Measurements from ENCODE around the gene KRT24. TPM values are rescaled to one million over a fixed set of nuclear protein-coding genes. Genes with fewer than 3 reads are reported as not detected.

Gene KRT24
- polyA plus RNA-seq, 1 experiment: not detected

DNA sequence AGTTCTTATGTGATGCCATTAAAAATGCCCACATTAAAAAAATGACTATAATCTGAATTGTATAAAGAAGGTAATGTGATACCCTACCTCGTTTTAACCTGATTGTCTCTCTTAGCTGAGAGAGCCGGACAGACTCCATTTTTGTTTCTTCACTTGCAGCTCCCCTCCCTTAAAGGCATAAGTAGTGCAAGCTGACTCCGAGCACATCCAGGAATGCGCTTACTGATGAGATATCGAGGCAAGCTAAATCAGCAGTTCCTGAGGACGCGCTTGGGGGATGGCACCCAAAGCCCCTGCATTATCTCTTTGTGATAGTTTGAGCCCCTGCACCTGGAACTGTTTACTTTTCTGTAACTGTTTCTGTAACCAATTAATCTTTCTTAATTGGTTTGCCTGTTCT is 6.3 kb downstream of the KRT24 start:
- CTCF ChIA-PET: interaction anchor here (0.9 to 1.9 kb wide), 2 partner anchors 951 to 968 kb away, joined by 3 to 4 read pairs; no protein-coding TSS in a partner anchor
- Histone ChIP-seq H3K27me3 (ENCODE audit: control insufficient read depth, insufficient read depth, low read length) (peaks cover 15% of the 10 kb centered on the region), H3K4me3 (ENCODE audit: low read depth, low read length) (no peak overlapping the region), H3K36me3 (ENCODE audit: control insufficient read depth, insufficient read depth, low read length) (no peaks in the 10 kb centered on the region)
- no peak for DNase-seq (ENCODE audit: low read depth)
- POLR2A ChIA-PET: no interaction called here
- TF ChIP-seq, protein P1, sequence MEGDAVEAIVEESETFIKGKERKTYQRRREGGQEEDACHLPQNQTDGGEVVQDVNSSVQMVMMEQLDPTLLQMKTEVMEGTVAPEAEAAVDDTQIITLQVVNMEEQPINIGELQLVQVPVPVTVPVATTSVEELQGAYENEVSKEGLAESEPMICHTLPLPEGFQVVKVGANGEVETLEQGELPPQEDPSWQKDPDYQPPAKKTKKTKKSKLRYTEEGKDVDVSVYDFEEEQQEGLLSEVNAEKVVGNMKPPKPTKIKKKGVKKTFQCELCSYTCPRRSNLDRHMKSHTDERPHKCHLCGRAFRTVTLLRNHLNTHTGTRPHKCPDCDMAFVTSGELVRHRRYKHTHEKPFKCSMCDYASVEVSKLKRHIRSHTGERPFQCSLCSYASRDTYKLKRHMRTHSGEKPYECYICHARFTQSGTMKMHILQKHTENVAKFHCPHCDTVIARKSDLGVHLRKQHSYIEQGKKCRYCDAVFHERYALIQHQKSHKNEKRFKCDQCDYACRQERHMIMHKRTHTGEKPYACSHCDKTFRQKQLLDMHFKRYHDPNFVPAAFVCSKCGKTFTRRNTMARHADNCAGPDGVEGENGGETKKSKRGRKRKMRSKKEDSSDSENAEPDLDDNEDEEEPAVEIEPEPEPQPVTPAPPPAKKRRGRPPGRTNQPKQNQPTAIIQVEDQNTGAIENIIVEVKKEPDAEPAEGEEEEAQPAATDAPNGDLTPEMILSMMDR (IDR thresholded peaks at IDR 0.05; ENCODE audit: insufficient read depth, low read depth, low read length): no peak

DNA sequence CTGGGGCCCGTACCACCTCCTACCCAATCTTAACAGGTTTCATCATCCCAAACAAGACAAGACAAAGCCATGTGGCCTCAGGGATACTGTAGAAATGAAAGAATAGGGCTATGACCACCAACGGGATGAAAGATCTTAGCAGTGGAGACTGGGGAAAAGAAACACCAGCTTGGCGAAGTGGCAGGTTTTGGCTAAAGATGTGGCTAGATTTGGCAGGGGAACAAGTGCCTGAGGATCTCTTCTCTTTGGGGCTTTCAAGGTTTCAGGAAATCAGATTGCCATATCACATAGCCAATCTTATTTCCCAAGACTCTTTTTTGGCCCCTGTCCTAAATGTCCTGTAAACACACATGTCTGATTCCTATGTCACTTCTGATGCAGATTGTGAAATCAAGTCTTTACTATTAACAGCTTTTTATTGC is 6.9 kb downstream of the KRT24 start:
- CTCF ChIA-PET: no interaction called here
- peaks cover 15% of the 10 kb centered on the region for H3K27me3 ChIP-seq (ENCODE audit: control insufficient read depth, insufficient read depth, low read length)
- TF ChIP-seq, protein P1 (IDR thresholded peaks at IDR 0.05; ENCODE audit: insufficient read depth, low read depth, low read length): no peak
- no peaks in the 10 kb centered on the region for H3K36me3 ChIP-seq (ENCODE audit: control insufficient read depth, insufficient read depth, low read length)
- no peak for DNase-seq (ENCODE audit: low read depth)
- POLR2A ChIA-PET: no interaction called here
- no peak overlapping the region for H3K4me3 ChIP-seq (ENCODE audit: low read depth, low read length)

DNA sequence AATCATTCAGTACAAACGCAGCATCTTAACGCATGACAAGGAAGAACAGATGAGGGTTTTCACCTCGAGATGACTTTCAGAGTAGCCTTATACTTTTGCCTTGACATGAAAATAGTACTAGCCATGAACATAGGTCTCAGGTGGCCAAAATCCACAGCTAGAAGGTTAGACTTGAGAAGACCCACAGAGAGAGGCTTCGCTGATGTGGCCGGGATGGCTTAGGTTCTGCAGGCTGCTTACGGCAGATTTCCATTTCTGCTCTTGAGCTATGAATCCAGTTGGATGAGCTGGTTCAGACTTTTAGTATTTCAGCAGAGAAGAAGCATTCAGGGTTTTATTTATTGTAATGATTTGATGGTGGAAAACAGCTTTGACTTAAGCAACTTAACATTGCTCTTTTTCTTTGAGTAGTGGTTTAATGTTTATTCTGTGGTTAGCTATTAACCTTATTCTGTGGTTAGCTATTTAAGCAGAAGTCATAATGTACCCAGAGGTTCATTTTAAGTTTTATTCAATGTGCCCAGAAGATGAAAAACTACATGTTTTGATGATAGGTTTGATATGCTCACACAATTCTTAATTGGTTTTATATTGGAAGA is 7.6 kb downstream of the KRT24 start:
- H3K36me3 ChIP-seq (ENCODE audit: control insufficient read depth, insufficient read depth, low read length): no peaks in the 10 kb centered on the region
- ChIA-PET CTCF (no interaction called here), POLR2A (no interaction called here)
- H3K27me3 ChIP-seq (ENCODE audit: control insufficient read depth, insufficient read depth, low read length): peaks cover 15% of the 10 kb centered on the region
- no peak for DNase-seq (ENCODE audit: low read depth)
- H3K4me3 ChIP-seq (ENCODE audit: low read depth, low read length): no peak overlapping the region
- TF ChIP-seq, protein P1 (IDR thresholded peaks at IDR 0.05; ENCODE audit: insufficient read depth, low read depth, low read length): no peak

GRCh38 chr17:40694584-40694983 is 9.0 kb downstream of the KRT24 start:
- H3K4me3 ChIP-seq (ENCODE audit: low read depth, low read length): no peak overlapping the region
- ChIA-PET CTCF (interaction anchor here (1.4 to 1.6 kb wide), 2 partner anchors 15 to 23 kb away, joined by 3 to 7 read pairs; no protein-coding TSS in a partner anchor), POLR2A (no interaction called here)
- no peaks in the 10 kb centered on the region for H3K36me3 ChIP-seq (ENCODE audit: control insufficient read depth, insufficient read depth, low read length)
- H3K27me3 ChIP-seq (ENCODE audit: control insufficient read depth, insufficient read depth, low read length): peaks cover 11% of the 10 kb centered on the region
- no peak for DNase-seq (ENCODE audit: low read depth)
- TF ChIP-seq, protein P1 (IDR thresholded peaks at IDR 0.05; ENCODE audit: insufficient read depth, low read depth, low read length): no peak

- no peaks in the 10 kb centered on the region for H3K36me3 ChIP-seq (ENCODE audit: control insufficient read depth, insufficient read depth, low read length)
- TF ChIP-seq, protein P1 (IDR thresholded peaks at IDR 0.05; ENCODE audit: insufficient read depth, low read depth, low read length): no peak
- ChIA-PET CTCF (no interaction called here), POLR2A (no interaction called here)
- no peak overlapping the region for H3K4me3 ChIP-seq (ENCODE audit: low read depth, low read length)
- peaks cover 9% of the 10 kb centered on the region for H3K27me3 ChIP-seq (ENCODE audit: control insufficient read depth, insufficient read depth, low read length)
- no peak for DNase-seq (ENCODE audit: low read depth)
Observed at GRCh38 chr17:40687106-40687505, 16.4 kb downstream of the KRT24 start.

All from BJ (cell line).